Gastrocnemius medialis (tissue), 4 donors: ENCODE measurements around the gene ELFN2. TPM values are rescaled to one million over a fixed set of nuclear protein-coding genes. Genes with fewer than 3 reads are reported as not detected.

Source experiments
- ATAC-seq, 2 donors: fragments of 150-250 bp; one replicate each; pipeline ENCODE4 v1.9.1; 2016
- DNase-seq, 2 donors: peaks; one replicate each; pipeline ENCODE4 v3.0.0-alpha.2; 2019
- H3K27ac ChIP-seq, 4 donors: fragments of 200-600 bp; sonication (generic); 1 replicate in 1 of 4; 2 replicates in 3 of 4; pipeline ENCODE4 v1.5.1; 2016 to 2018; ENCODE audit warnings: mild to moderate bottlenecking in 2 of 4, moderate library complexity in 1 of 4
- H3K27me3 ChIP-seq, 3 donors: fragments of 200-600 bp; sonication (generic) in 2 of 3; 1 replicate in 1 of 3; 2 replicates in 2 of 3; pipeline versions ENCODE4 v1.5.1 to v1.6.0; 2016 to 2019; ENCODE audit warnings: mild to moderate bottlenecking in 1 of 3, moderate library complexity in 1 of 3
- H3K36me3 ChIP-seq, 2 donors: fragments of 200-600 bp; sonication (generic) in 1 of 2; one replicate each; pipeline ENCODE4 v1.5.1; 2017 to 2018
- H3K4me1 ChIP-seq, 2 donors: fragments of 200-600 bp; sonication (generic) in 1 of 2; one replicate each; pipeline ENCODE4 v1.5.1; 2016 to 2017; ENCODE audit warnings: mild to moderate bottlenecking in 2 of 2
- H3K4me3 ChIP-seq, 4 donors: fragments of 200-600 bp; sonication (generic) in 3 of 4; 1 replicate in 1 of 4; 2 replicates in 3 of 4; pipeline ENCODE4 v1.5.1; 2016 to 2019; ENCODE audit warnings: mild to moderate bottlenecking in 2 of 4
- H3K9me3 ChIP-seq, 3 donors: fragments of 200-600 bp; sonication (generic) in 2 of 3; 1 replicate in 1 of 3; 2 replicates in 2 of 3; pipeline ENCODE4 v1.5.1; 2016 to 2019
- POLR2A ChIP-seq, 2 donors: fragments of 450-650 bp; IDR thresholded peaks; one replicate each; pipeline ENCODE4 v1.6.1; 2017; ENCODE audit warnings: antibody characterized with exemption in 2 of 2, mild to moderate bottlenecking in 2 of 2, moderate library complexity in 2 of 2
- in situ Hi-C, 4 donors: fragments of 200-750 bp; cut with MboI; loops; one replicate each; pipeline versions ENCODE4 v1.15.0 to v1.8.0; 2017; ENCODE audit warnings: low sequenced_read_pairs in 4 of 4
- intact Hi-C: fragments of 100-400 bp; cut with DNase I; formaldehyde crosslinking; loops from one replicate; pipeline ENCODE4 v1.15.1; 2023; ENCODE audit warnings: low total_unique reads
- total RNA-seq, 4 donors: library from RNA; depleted of rRNA; stranded (reverse); fragments of >200 nt; gene quantifications; one replicate each; pipeline versions ENCODE4 v1.1.0 to v1.2.3, GENCODE V29; 2016
- TF ChIP-seq, protein P1 (sequence below), 5 experiments: fragments of 450-650 bp in 3 of 5; fragments of 200-600 bp in 2 of 5; sonication (generic) in 2 of 5; IDR thresholded peaks in 4 of 5; conservative IDR thresholded peaks in 1 of 5; 1 replicate in 4 of 5; 2 replicates in 1 of 5; pipeline ENCODE4 v1.5.1; 2016 to 2019; ENCODE audit warnings: antibody characterized with exemption in 5 of 5, mild to moderate bottlenecking in 3 of 5, moderate library complexity in 3 of 5

Gene ELFN2
- total RNA-seq, 4 donors from 2014 or later = 0.02 to 0.03 TPM; not detected in 2

GRCh38 chr22:37460684-37461083 lies 33.4 kb upstream of the ELFN2 start:
- peaks cover 0 to 26% (median 15%) of the 10 kb centered on the region in 3 donors for H3K27me3 ChIP-seq
- no peak overlapping the region for H3K4me3 ChIP-seq
- ATAC-seq (no peak), DNase-seq (no peak)
- TF ChIP-seq, protein P1, sequence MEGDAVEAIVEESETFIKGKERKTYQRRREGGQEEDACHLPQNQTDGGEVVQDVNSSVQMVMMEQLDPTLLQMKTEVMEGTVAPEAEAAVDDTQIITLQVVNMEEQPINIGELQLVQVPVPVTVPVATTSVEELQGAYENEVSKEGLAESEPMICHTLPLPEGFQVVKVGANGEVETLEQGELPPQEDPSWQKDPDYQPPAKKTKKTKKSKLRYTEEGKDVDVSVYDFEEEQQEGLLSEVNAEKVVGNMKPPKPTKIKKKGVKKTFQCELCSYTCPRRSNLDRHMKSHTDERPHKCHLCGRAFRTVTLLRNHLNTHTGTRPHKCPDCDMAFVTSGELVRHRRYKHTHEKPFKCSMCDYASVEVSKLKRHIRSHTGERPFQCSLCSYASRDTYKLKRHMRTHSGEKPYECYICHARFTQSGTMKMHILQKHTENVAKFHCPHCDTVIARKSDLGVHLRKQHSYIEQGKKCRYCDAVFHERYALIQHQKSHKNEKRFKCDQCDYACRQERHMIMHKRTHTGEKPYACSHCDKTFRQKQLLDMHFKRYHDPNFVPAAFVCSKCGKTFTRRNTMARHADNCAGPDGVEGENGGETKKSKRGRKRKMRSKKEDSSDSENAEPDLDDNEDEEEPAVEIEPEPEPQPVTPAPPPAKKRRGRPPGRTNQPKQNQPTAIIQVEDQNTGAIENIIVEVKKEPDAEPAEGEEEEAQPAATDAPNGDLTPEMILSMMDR (IDR thresholded peaks at IDR 0.05 in 4 of 5, conservative IDR thresholded peaks at IDR 0.05 in 1 of 5) = no peak
- no peak for TF ChIP-seq POLR2A (IDR thresholded peaks at IDR 0.05)
- intact Hi-C loops = no loop called here
- no peaks in the 10 kb centered on the region for H3K9me3 ChIP-seq
- in situ Hi-C loops = no loop called here
- no peaks in the 10 kb centered on the region for H3K4me1 ChIP-seq
- no peaks in the 10 kb centered on the region for H3K36me3 ChIP-seq
- H3K27ac ChIP-seq = no peak overlapping the region

- Histone ChIP-seq H3K27ac (no peak overlapping the region), H3K27me3 (peaks cover 0 to 36% (median 16%) of the 10 kb centered on the region in 3 donors), H3K9me3 (no peaks in the 10 kb centered on the region), H3K4me3 (no peak overlapping the region), H3K4me1 (no peaks in the 10 kb centered on the region), H3K36me3 (no peaks in the 10 kb centered on the region)
- ATAC-seq = no peak
- no peak for DNase-seq
- in situ Hi-C loops (loop anchor here in 1 of 4 donors (10.0 kb wide), 1 partner anchor 134 kb away; no protein-coding TSS in a partner anchor), intact Hi-C loops (no loop called here)
- no peak for TF ChIP-seq POLR2A (IDR thresholded peaks at IDR 0.05)
- TF ChIP-seq, protein P1 (IDR thresholded peaks at IDR 0.05 in 4 of 5, conservative IDR thresholded peaks at IDR 0.05 in 1 of 5) = no peak
Measured at GRCh38 chr22:37459206-37459605, 31.9 kb upstream of the ELFN2 start.

DNA sequence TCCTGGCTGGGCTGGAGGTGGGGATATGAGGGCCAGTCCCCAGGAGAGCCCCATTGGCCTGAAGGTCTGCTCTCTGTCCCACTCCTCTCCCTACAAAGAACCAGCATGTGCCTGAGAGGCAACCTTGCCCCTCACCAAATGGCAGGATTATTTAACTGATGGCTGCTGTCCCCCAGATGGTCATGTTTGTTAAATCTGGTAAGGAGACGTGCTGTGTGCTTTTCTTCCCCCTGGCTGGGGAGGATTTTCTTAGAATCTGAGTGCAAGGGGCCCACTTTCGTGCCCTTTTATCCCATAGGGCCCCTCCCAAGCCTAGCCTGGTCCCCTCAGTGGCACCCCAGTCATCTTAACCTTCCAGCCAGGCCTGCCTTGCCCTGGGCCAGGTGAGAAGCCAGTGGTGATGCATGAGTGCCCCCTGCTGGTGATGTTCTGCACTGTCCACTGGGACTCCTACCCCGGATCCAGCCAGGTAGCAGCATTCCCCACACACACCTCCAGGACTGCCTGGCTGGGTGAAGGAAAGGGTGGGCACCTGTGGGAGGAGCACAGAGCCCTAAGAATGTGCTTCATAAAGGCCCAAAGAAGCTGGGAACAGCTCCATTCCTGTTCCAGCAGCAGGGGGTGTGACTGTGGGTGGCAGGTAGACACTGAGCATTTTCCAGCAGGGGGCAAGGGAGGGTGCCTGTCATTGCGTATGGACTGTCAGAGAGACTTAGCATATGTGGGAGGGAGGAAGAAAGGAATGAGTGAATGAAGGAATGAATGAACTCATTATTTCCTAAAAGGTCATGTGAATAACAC lies 30.0 kb upstream of the ELFN2 start:
- in situ Hi-C loops (loop anchor here in 1 of 4 donors (10.0 kb wide), 1 partner anchor 132 kb away; no protein-coding TSS in a partner anchor), intact Hi-C loops (loop anchor here (2.0 kb wide), 1 partner anchor 140 kb away; no protein-coding TSS in a partner anchor)
- Histone ChIP-seq H3K9me3 (no peaks in the 10 kb centered on the region), H3K36me3 (no peaks in the 10 kb centered on the region), H3K4me1 (no peaks in the 10 kb centered on the region), H3K27me3 (peaks cover 0 to 42% (median 19%) of the 10 kb centered on the region in 3 donors), H3K4me3 (no peak overlapping the region), H3K27ac (no peak overlapping the region)
- TF ChIP-seq POLR2A (IDR thresholded peaks at IDR 0.05) = no peak
- TF ChIP-seq, protein P1 (IDR thresholded peaks at IDR 0.05 in 4 of 5, conservative IDR thresholded peaks at IDR 0.05 in 1 of 5) = peak; percentile 37 to 69 (median 63)
- ATAC-seq (peak in 1 of 2 donors; percentile 44), DNase-seq (peak in 1 of 2 donors; percentile 17)

- no peak overlapping the region for H3K27ac ChIP-seq
- in situ Hi-C loops (loop anchor here in 1 of 4 donors (10.0 kb wide), 1 partner anchor 132 kb away; no protein-coding TSS in a partner anchor), intact Hi-C loops (loop anchor here (2.0 kb wide), 1 partner anchor 140 kb away; no protein-coding TSS in a partner anchor)
- TF ChIP-seq, protein P1 (IDR thresholded peaks at IDR 0.05 in 4 of 5, conservative IDR thresholded peaks at IDR 0.05 in 1 of 5) = no peak
- no peak for TF ChIP-seq POLR2A (IDR thresholded peaks at IDR 0.05)
- no peaks in the 10 kb centered on the region for H3K9me3 ChIP-seq
- no peaks in the 10 kb centered on the region for H3K4me1 ChIP-seq
- DNase-seq (no peak), ATAC-seq (no peak)
- no peaks in the 10 kb centered on the region for H3K36me3 ChIP-seq
- H3K4me3 ChIP-seq = no peak overlapping the region
- peaks cover 0 to 45% (median 22%) of the 10 kb centered on the region in 3 donors for H3K27me3 ChIP-seq
Measured at GRCh38 chr22:37456346-37456745, 29.1 kb upstream of the ELFN2 start.
